OCI-LY7 (cell line): Measurements from ENCODE around the gene ZSWIM5. TPM values are rescaled to one million over a fixed set of nuclear protein-coding genes. Genes with fewer than 3 reads are reported as not detected.

Experiments used
- BruUV-seq: library from RNA; stranded (reverse); fragments of 400-500 nt; replicated peaks from 2 replicates; lab custom pipeline; 2021; lab: Mats Ljungman, UMichigan
- CTCF ChIA-PET: fragments of 300-600 bp; sonication (Branson Sonifier 250); formaldehyde crosslinking; loops from one replicate; lab custom pipeline; 2022; ENCODE audit warnings: antibody characterized with exemption; ENCODE audit not compliant: unreplicated experiment; lab: Charles Lee
- POLR2A ChIA-PET: fragments of 300-600 bp; sonication (Branson Sonifier 250); formaldehyde crosslinking; loops from one replicate; lab custom pipeline; 2022; ENCODE audit warnings: antibody characterized with exemption; lab: Charles Lee
- DNase-seq: peaks from one replicate; pipeline ENCODE4 v3.0.0-alpha.2; 2015; ENCODE audit warnings: low spot score
- H2AFZ ChIP-seq: fragments of 200-600 bp; sonication (generic), shearing (Covaris generic); 2 replicates; pipeline ENCODE4 v1.6.1; 2014; ENCODE audit warnings: mild to moderate bottlenecking, antibody characterized with exemption, low read length, moderate library complexity
- H3K27ac ChIP-seq: fragments of 200-600 bp; sonication (generic); 2 replicates; pipeline ENCODE4 v1.5.1; 2014; ENCODE audit warnings: mixed run types, low read depth, mild to moderate bottlenecking, moderate library complexity, low read length, inconsistent platforms; ENCODE audit not compliant: poor library complexity, severe bottlenecking
- H3K36me3 ChIP-seq: fragments of 200-600 bp; sonication (generic); 2 replicates; pipeline ENCODE4 v1.6.1; 2014; ENCODE audit warnings: mild to moderate bottlenecking, antibody characterized with exemption, low read length, moderate library complexity, mixed read lengths; ENCODE audit not compliant: insufficient read depth
- H3K4me1 ChIP-seq: fragments of 200-600 bp; sonication (generic); 2 replicates; pipeline ENCODE4 v1.5.1; 2014; ENCODE audit warnings: mild to moderate bottlenecking, low read length; ENCODE audit not compliant: insufficient read depth, poor library complexity, severe bottlenecking
- H3K4me2 ChIP-seq: fragments of 200-600 bp; sonication (generic); 2 replicates; pipeline ENCODE4 v1.6.1; 2014; ENCODE audit warnings: mild to moderate bottlenecking, low read length
- H3K4me3 ChIP-seq: fragments of 200-600 bp; sonication (generic); 2 replicates; pipeline ENCODE4 v1.5.1; 2014; ENCODE audit warnings: mild to moderate bottlenecking, low read depth, low read length; ENCODE audit not compliant: poor library complexity, severe bottlenecking
- H3K79me2 ChIP-seq: fragments of 200-600 bp; sonication (generic); 2 replicates; pipeline ENCODE4 v1.6.1; 2016; ENCODE audit warnings: low read depth, mild to moderate bottlenecking, low read length, moderate library complexity, mixed read lengths; ENCODE audit not compliant: insufficient read depth
- H3K9me2 ChIP-seq: fragments of 200-600 bp; sonication (generic); 2 replicates; pipeline ENCODE4 v1.6.1; 2016; ENCODE audit warnings: mild to moderate bottlenecking, low read length, mixed read lengths; ENCODE audit not compliant: insufficient read depth
- H3K9me3 ChIP-seq: fragments of 200-600 bp; sonication (generic); 2 replicates; pipeline ENCODE4 v1.6.1; 2014; ENCODE audit warnings: mild to moderate bottlenecking, mixed run types, low read length, mixed read lengths
- H4K20me1 ChIP-seq: fragments of 200-600 bp; sonication (generic); 2 replicates; pipeline ENCODE4 v1.6.1; 2014; ENCODE audit warnings: mild to moderate bottlenecking, antibody characterized with exemption, low read length, moderate library complexity, mixed read lengths; ENCODE audit not compliant: insufficient read depth
- EZH2phosphoT487 ChIP-seq: fragments of 200-600 bp; sonication (generic); IDR thresholded peaks from 2 replicates; pipeline ENCODE4 v1.6.1; 2018; ENCODE audit warnings: low read depth, borderline replicate concordance, mild to moderate bottlenecking, mixed run types, antibody characterized with exemption, low read length, moderate library complexity, mixed read lengths
- intact Hi-C: fragments of 100-400 bp; cut with micrococcal nuclease; formaldehyde crosslinking; loops from one replicate; pipeline ENCODE4 v1.10.0; 2022; ENCODE audit not compliant: unreplicated experiment
- total RNA-seq, 2 experiments: library from RNA; depleted of rRNA in 1 of 2; stranded (reverse); fragments of >200 nt in 1 of 2; shearing (Covaris generic) in 1 of 2; gene quantifications; 2 replicates each; pipeline ENCODE4 v1.2.3, GENCODE V29; 2014 to 2022
- TF ChIP-seq, protein P1 (sequence below): fragments of 200-600 bp; sonication (generic); conservative IDR thresholded peaks from 2 replicates; pipeline ENCODE4 v1.5.1; 2014; ENCODE audit warnings: mild to moderate bottlenecking, antibody characterized with exemption, low read length, moderate library complexity, mixed read lengths

Gene ZSWIM5
- total RNA-seq, 2 experiments from 2014 or later, result 0.28 to 0.42 TPM

DNA sequence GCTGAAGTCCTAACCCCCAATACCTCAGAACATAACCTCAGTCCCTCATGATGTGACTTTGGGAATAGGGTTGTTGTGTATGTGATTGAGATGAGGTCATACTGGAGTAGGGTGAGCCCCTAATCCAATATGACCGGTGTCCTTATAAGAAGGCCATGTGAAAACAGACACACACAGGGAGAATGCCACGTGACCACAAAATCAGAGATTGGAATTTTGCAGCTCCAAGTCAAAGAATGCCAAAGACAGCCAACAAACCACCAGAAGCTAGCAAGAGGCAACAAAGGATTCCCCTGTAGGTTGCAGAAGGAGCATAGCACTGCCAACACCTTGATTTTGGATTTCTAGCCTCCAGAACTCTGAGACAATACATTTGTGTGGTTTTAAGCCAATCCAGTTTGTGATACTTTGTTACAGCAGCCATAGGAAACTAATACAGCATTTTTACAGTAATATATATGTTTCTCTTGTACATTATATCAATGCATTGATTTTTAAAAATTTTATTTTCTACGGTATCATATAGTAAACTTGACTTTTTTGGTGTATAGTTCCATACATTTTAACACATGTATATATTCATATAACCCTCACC is 5.4 kb downstream of the ZSWIM5 start:
- intact Hi-C loops, result no loop called here
- H3K4me2 ChIP-seq, result no peak overlapping the region

DNA sequence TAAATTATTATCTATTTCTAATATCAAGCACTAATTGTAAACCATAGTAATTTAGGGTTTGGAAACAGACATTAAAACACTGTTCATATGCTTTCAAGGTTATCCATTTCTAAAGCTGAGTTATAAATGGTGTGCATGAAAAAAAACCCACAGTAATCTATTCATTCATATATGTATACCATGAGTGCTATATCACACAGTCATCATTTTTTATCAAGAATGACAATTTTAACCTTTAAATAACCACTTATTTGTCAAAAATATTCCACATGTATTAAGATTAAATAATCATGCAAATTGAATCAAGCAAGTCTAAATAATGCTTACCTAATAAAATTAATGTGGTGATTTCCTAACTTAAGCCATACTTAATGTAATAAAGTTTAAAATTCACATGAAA is 6.0 kb downstream of the ZSWIM5 start:
- Histone ChIP-seq H3K4me3 (no peak overlapping the region), H3K4me2 (no peak overlapping the region), H3K27ac (no peak overlapping the region), H3K36me3 (no peaks in the 10 kb centered on the region), H2AFZ (no peak overlapping the region), H3K9me3 (no peaks in the 10 kb centered on the region), H3K79me2 (no peaks in the 10 kb centered on the region), H4K20me1 (no peaks in the 10 kb centered on the region), H3K9me2 (no peaks in the 10 kb centered on the region), H3K4me1 (no peaks in the 10 kb centered on the region)
- ChIA-PET CTCF (no interaction called here), POLR2A (no interaction called here)
- TF ChIP-seq EZH2phosphoT487, result no peak
- TF ChIP-seq, protein P1, sequence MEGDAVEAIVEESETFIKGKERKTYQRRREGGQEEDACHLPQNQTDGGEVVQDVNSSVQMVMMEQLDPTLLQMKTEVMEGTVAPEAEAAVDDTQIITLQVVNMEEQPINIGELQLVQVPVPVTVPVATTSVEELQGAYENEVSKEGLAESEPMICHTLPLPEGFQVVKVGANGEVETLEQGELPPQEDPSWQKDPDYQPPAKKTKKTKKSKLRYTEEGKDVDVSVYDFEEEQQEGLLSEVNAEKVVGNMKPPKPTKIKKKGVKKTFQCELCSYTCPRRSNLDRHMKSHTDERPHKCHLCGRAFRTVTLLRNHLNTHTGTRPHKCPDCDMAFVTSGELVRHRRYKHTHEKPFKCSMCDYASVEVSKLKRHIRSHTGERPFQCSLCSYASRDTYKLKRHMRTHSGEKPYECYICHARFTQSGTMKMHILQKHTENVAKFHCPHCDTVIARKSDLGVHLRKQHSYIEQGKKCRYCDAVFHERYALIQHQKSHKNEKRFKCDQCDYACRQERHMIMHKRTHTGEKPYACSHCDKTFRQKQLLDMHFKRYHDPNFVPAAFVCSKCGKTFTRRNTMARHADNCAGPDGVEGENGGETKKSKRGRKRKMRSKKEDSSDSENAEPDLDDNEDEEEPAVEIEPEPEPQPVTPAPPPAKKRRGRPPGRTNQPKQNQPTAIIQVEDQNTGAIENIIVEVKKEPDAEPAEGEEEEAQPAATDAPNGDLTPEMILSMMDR, result no peak
- intact Hi-C loops, result no loop called here
- no peak for DNase-seq
- no TSS peak for BruUV-seq

More for the DNA sequence above, 5.4 kb downstream of the ZSWIM5 start:
- Histone ChIP-seq H4K20me1 (no peaks in the 10 kb centered on the region), H3K4me3 (no peak overlapping the region), H3K9me3 (no peaks in the 10 kb centered on the region), H3K9me2 (no peaks in the 10 kb centered on the region), H3K79me2 (no peaks in the 10 kb centered on the region), H3K36me3 (no peaks in the 10 kb centered on the region), H3K27ac (no peak overlapping the region), H2AFZ (no peak overlapping the region), H3K4me1 (no peaks in the 10 kb centered on the region)
- ChIA-PET POLR2A (no interaction called here), CTCF (no interaction called here)
- BruUV-seq, result no TSS peak
- DNase-seq, result no peak
- TF ChIP-seq EZH2phosphoT487, result no peak
- TF ChIP-seq, protein P1, result no peak

DNA sequence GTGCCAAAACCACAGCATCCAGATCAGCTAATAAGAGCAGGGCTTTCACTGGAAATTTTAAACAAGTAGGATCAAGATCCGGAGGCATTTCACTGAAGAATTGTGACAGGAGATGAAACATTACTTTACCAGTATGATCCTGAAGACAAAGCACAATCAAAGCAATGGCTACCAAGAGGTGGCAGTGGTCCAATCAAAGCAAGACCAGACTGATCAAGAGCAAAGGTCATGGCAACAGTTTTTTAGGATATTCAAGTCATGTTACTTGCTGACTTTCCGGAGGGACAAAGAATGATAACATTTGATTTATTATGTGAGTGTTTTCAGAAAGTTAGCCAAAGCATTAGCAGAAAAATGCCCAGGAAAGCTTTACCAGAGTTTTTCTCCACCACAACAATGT is 8.2 kb downstream of the ZSWIM5 start:
- Histone ChIP-seq H3K27ac (no peak overlapping the region), H2AFZ (no peak overlapping the region), H4K20me1 (no peaks in the 10 kb centered on the region), H3K9me3 (no peaks in the 10 kb centered on the region), H3K4me1 (no peaks in the 10 kb centered on the region), H3K4me3 (no peak overlapping the region), H3K9me2 (no peaks in the 10 kb centered on the region), H3K36me3 (no peaks in the 10 kb centered on the region), H3K79me2 (no peaks in the 10 kb centered on the region), H3K4me2 (no peak overlapping the region)
- no TSS peak for BruUV-seq
- no peak for DNase-seq
- CTCF ChIA-PET, result no interaction called here
- POLR2A ChIA-PET, result no interaction called here
- intact Hi-C loops, result no loop called here
- no peak for TF ChIP-seq EZH2phosphoT487
- TF ChIP-seq, protein P1, result no peak
